Upper lobe of right lung (tissue), 1 donor: ENCODE data around the gene CDX1. TPM values are rescaled to one million over a fixed set of nuclear protein-coding genes. Genes with fewer than 3 reads are reported as not detected.

Experiments used
- ATAC-seq: fragments of 200-7000 bp; cut with Tn5 transposase; one replicate; pipeline ENCODE4 v1.9.1; 2020; ENCODE audit warnings: mild to moderate bottlenecking, moderate library complexity
- DNase-seq: peaks from one replicate; pipeline ENCODE4 v3.0.0-alpha.2; 2020
- H3K27ac ChIP-seq: fragments of 200-600 bp; one replicate; pipeline ENCODE4 v1.8.0; 2022
- H3K27me3 ChIP-seq: fragments of 200-600 bp; one replicate; pipeline ENCODE4 v1.8.0; 2022; ENCODE audit warnings: mild to moderate bottlenecking
- H3K36me3 ChIP-seq: fragments of 200-600 bp; one replicate; pipeline ENCODE4 v1.8.0; 2022
- H3K4me1 ChIP-seq: fragments of 200-600 bp; one replicate; pipeline ENCODE4 v1.8.0; 2022
- H3K4me3 ChIP-seq: fragments of 200-600 bp; one replicate; pipeline ENCODE4 v1.8.0; 2022; ENCODE audit warnings: mild to moderate bottlenecking
- H3K9me3 ChIP-seq: fragments of 200-600 bp; one replicate; pipeline ENCODE4 v1.8.0; 2022
- CTCF ChIP-seq: fragments of 200-600 bp; IDR thresholded peaks from one replicate; pipeline ENCODE4 v1.8.0; 2022; ENCODE audit warnings: antibody characterized with exemption
- intact Hi-C: fragments of 100-400 bp; cut with DNase I; formaldehyde crosslinking; loops from one replicate; pipeline ENCODE4 v1.11.0; 2022
- total RNA-seq: library from RNA; stranded (reverse); fragmentation: NEBNext Ultra II Directional; extraction: Animal tissue kit (Norgen Biotek cat#: 25700); gene quantifications from one replicate; pipeline ENCODE4 v1.2.1, GENCODE V29; 2021
- donor health status: DM: no; HTN: yes; CAD: no; lungs with severe emphysema.

Gene CDX1
- total RNA-seq, 1 donor from 2014 or later, result not detected

- no peaks in the 10 kb centered on the region for H3K36me3 ChIP-seq
- DNase-seq (no peak), ATAC-seq (no peak)
- intact Hi-C loops, result no loop called here
- H3K4me1 ChIP-seq, result peaks cover 2% of the 10 kb centered on the region
- no peaks in the 10 kb centered on the region for H3K9me3 ChIP-seq
- no peak overlapping the region for H3K27ac ChIP-seq
- TF ChIP-seq CTCF, result no peak
- no peaks in the 10 kb centered on the region for H3K27me3 ChIP-seq
- H3K4me3 ChIP-seq, result no peak overlapping the region
These were observed 37.4 kb downstream of the CDX1 start for GRCh38 chr5:150203832-150204589.

GRCh38 chr5:150204590-150204960 is 38.0 kb downstream of the CDX1 start:
- no peaks in the 10 kb centered on the region for H3K36me3 ChIP-seq
- no peak for TF ChIP-seq CTCF
- no peaks in the 10 kb centered on the region for H3K9me3 ChIP-seq
- no peak overlapping the region for H3K27ac ChIP-seq
- DNase-seq, result no peak
- peaks cover 7% of the 10 kb centered on the region for H3K4me1 ChIP-seq
- no peaks in the 10 kb centered on the region for H3K27me3 ChIP-seq
- intact Hi-C loops, result no loop called here
- ATAC-seq, result no peak
- H3K4me3 ChIP-seq, result no peak overlapping the region

- TF ChIP-seq CTCF, result no peak
These were observed 39.7 kb downstream of the CDX1 start for GRCh38 chr5:150206098-150206778.

GRCh38 chr5:150206779-150207115 is 40.2 kb downstream of the CDX1 start:
- ATAC-seq, result no peak
- intact Hi-C loops, result no loop called here

More at GRCh38 chr5:150206098-150206778, 39.7 kb downstream of the CDX1 start:
- Histone ChIP-seq H3K36me3 (no peaks in the 10 kb centered on the region), H3K4me3 (no peak overlapping the region), H3K9me3 (no peaks in the 10 kb centered on the region), H3K4me1 (peaks cover 8% of the 10 kb centered on the region), H3K27me3 (no peaks in the 10 kb centered on the region), H3K27ac (no peak overlapping the region)
- DNase-seq (no peak), ATAC-seq (no peak)
- intact Hi-C loops, result no loop called here

More at GRCh38 chr5:150206779-150207115, 40.2 kb downstream of the CDX1 start:
- Histone ChIP-seq H3K4me1 (peaks cover 8% of the 10 kb centered on the region), H3K27me3 (no peaks in the 10 kb centered on the region), H3K4me3 (no peak overlapping the region), H3K27ac (no peak overlapping the region), H3K36me3 (no peaks in the 10 kb centered on the region), H3K9me3 (no peaks in the 10 kb centered on the region)
- no peak for DNase-seq
- TF ChIP-seq CTCF, result no peak
